Measurements from ENCODE around the gene SDE2.

The SDE2 gene

GRCh38 chr1:225999227-225999911 is at the start of gene SDE2:
TSS of gene SDE2 (minus strand) at chr1:225999343. CDS start at chr1:225999312, 31 bp downstream.
- in situ Hi-C loops (cut with MboI; ENCODE audit: low pct_unique_long_range_greater_than_20kb, low sequenced_read_pairs, unreplicated experiment), result no loop called here
- DNase-seq (ENCODE audit: low spot score), result peak; percentile 95
- no peak for TF ChIP-seq CTCF (IDR thresholded peaks at IDR 0.05; ENCODE audit: extremely low read depth, insufficient read depth, missing control alignments)

GRCh38 chr1:226048886-226049285 is 49.7 kb upstream of the SDE2 start:
- TF ChIP-seq CTCF (IDR thresholded peaks at IDR 0.05; ENCODE audit: extremely low read depth, insufficient read depth, missing control alignments), result no peak
- no peak for DNase-seq (ENCODE audit: low spot score)
- in situ Hi-C loops (cut with MboI; ENCODE audit: low pct_unique_long_range_greater_than_20kb, low sequenced_read_pairs, unreplicated experiment), result no loop called here

GRCh38 chr1:226047495-226047894 is 48.4 kb upstream of the SDE2 start:
- in situ Hi-C loops (cut with MboI; ENCODE audit: low pct_unique_long_range_greater_than_20kb, low sequenced_read_pairs, unreplicated experiment), result no loop called here
- DNase-seq (ENCODE audit: low spot score), result no peak

GRCh38 chr1:226046240-226046639 is 47.1 kb upstream of the SDE2 start:
- no peak for TF ChIP-seq CTCF (IDR thresholded peaks at IDR 0.05; ENCODE audit: extremely low read depth, insufficient read depth, missing control alignments)
- in situ Hi-C loops (cut with MboI; ENCODE audit: low pct_unique_long_range_greater_than_20kb, low sequenced_read_pairs, unreplicated experiment), result no loop called here
- DNase-seq (ENCODE audit: low spot score), result no peak

More at GRCh38 chr1:226047495-226047894, 48.4 kb upstream of the SDE2 start:
- TF ChIP-seq CTCF (IDR thresholded peaks at IDR 0.05; ENCODE audit: extremely low read depth, insufficient read depth, missing control alignments), result no peak

GRCh38 chr1:226044514-226045101 is 45.5 kb upstream of the SDE2 start:
- in situ Hi-C loops (cut with MboI; ENCODE audit: low pct_unique_long_range_greater_than_20kb, low sequenced_read_pairs, unreplicated experiment), result no loop called here
- TF ChIP-seq CTCF (IDR thresholded peaks at IDR 0.05; ENCODE audit: extremely low read depth, insufficient read depth, missing control alignments), result no peak
- no peak for DNase-seq (ENCODE audit: low spot score)

- no peak for TF ChIP-seq CTCF (IDR thresholded peaks at IDR 0.05; ENCODE audit: extremely low read depth, insufficient read depth, missing control alignments)
- no peak for DNase-seq (ENCODE audit: low spot score)
- in situ Hi-C loops (cut with MboI; ENCODE audit: low pct_unique_long_range_greater_than_20kb, low sequenced_read_pairs, unreplicated experiment), result no loop called here
Observed at GRCh38 chr1:226041419-226041818, 42.3 kb upstream of the SDE2 start.

Data from GM13977 (cell line).